K562 (cell line): ENCODE measurements around the gene PTP4A1. TPM values are rescaled to one million over a fixed set of nuclear protein-coding genes. Genes with fewer than 3 reads are reported as not detected.

ENCODE experiments used
- AFF4 ChIP-seq: sonication (generic); formaldehyde crosslinking; IDR thresholded peaks from 2 replicates; pipeline ENCODE4 v1.8.0; 2023; ENCODE audit warnings: mild to moderate bottlenecking, missing genetic modification reagents
- CBFB ChIP-seq: sonication (generic); formaldehyde crosslinking; IDR thresholded peaks from 2 replicates; pipeline ENCODE4 v1.4.0; 2020; ENCODE audit warnings: mild to moderate bottlenecking, missing genetic modification reagents
- CBX3 ChIP-seq, 2 experiments: IDR thresholded peaks; 1 replicate in 1 of 2; 2 replicates in 1 of 2; pipeline ENCODE4 v1.6.1; 2012; ENCODE audit warnings: inconsistent platforms in 2 of 2, low read length in 2 of 2, borderline replicate concordance in 1 of 2, control low read depth in 1 of 2
- CHAMP1 ChIP-seq: fragments of 450-650 bp; IDR thresholded peaks from 2 replicates; pipeline ENCODE4 v1.6.1; 2016; ENCODE audit warnings: mild to moderate bottlenecking
- E2F8 ChIP-seq: fragments of 450-650 bp; IDR thresholded peaks from 2 replicates; pipeline ENCODE4 v1.7.1; 2018; ENCODE audit warnings: mild to moderate bottlenecking, low read depth; ENCODE audit not compliant: partially characterized antibody
- FOXK1 ChIP-seq: sonication (generic); formaldehyde crosslinking; IDR thresholded peaks from 2 replicates; pipeline ENCODE4 v1.8.0; 2022; ENCODE audit warnings: missing genetic modification reagents, mild to moderate bottlenecking, borderline replicate concordance
- HCFC1 ChIP-seq: IDR thresholded peaks from 2 replicates; pipeline ENCODE4 v1.6.1; 2012; ENCODE audit warnings: low read depth, low read length, improper control_type of control experiment
- LEF1 ChIP-seq: fragments of 450-650 bp; IDR thresholded peaks from 2 replicates; pipeline ENCODE4 v1.6.1; 2016; ENCODE audit warnings: mild to moderate bottlenecking
- POLR2B ChIP-seq: fragments of 450-650 bp; IDR thresholded peaks from 2 replicates; pipeline ENCODE4 v1.6.1; 2018; ENCODE audit warnings: low read depth; ENCODE audit not compliant: partially characterized antibody
- SRSF1 ChIP-seq: fragments of 200-400 bp; formaldehyde crosslinking; IDR thresholded peaks from 2 replicates; pipeline ENCODE4 v1.6.1; 2017; ENCODE audit warnings: mild to moderate bottlenecking, low read depth, low read length, moderate library complexity
- ZNF165 ChIP-seq: fragments of 250-450 bp; sonication (Bioruptor Pico); IDR thresholded peaks from 2 replicates; pipeline ENCODE4 v1.4.0; 2020; ENCODE audit warnings: borderline replicate concordance
- ZNF639 ChIP-seq, 2 experiments: fragments of 200-800 bp in 1 of 2; sonication (Bioruptor generic) in 1 of 2; sonication (generic) in 1 of 2; formaldehyde crosslinking in 1 of 2; IDR thresholded peaks in 1 of 2; conservative IDR thresholded peaks in 1 of 2; 2 replicates each; pipeline versions ENCODE4 v1.5.0 to v1.6.1; 2016 to 2020; ENCODE audit warnings: missing compliant biosample characterization in 1 of 2, missing genetic modification characterization in 1 of 2, missing genetic modification reagents in 1 of 2
- polyA plus RNA-seq, 8 experiments: library from polyadenylated mRNA; depleted of rRNA in 4 of 8; stranded (reverse) in 5 of 8; unstranded in 3 of 8; fragments of >200 nt; fragmentation: Nextera tagmentation in 2 of 8; fragmentation: Illumina TruSeq in 1 of 8; extraction: Ambion mirVana in 2 of 8; extraction: Trizol in 1 of 8; gene quantifications; 2 replicates each; pipeline versions ENCODE4 v1.2.1 to v1.2.3, GENCODE V29; 2011 to 2014; ENCODE audit warnings: inconsistent platforms in 1 of 8, missing spikeins in 1 of 8
- total RNA-seq, 7 experiments: library from RNA; depleted of rRNA in 6 of 7; stranded (reverse); fragments of >200 nt in 6 of 7; fragmentation: Illumina TruSeq in 2 of 7; extraction: Trizol in 2 of 7; gene quantifications; 2 replicates each; pipeline versions ENCODE4 v1.2.1 to v1.2.3, GENCODE V29; 2011 to 2021; ENCODE audit warnings: low replicate concordance in 1 of 7
- TF ChIP-seq, protein P1 (sequence below): fragments of 250-450 bp; sonication (Bioruptor Pico); IDR thresholded peaks from 2 replicates; pipeline ENCODE4 v1.5.0; 2022; ENCODE audit warnings: mild to moderate bottlenecking

The PTP4A1 gene
- total and polyA plus RNA-seq, 9 of the 15 experiments (the other 6 are each of a cell fraction or from before 2014, with no cell fraction given): 3.7 to 67.5 (median 13.1) TPM

- TF ChIP-seq ZNF639 (CRISPR knock-in tag; conservative IDR thresholded peaks at IDR 0.05 in 1 of 2, IDR thresholded peaks at IDR 0.05 in 1 of 2): no peak
- TF ChIP-seq AFF4 (CRISPR knock-in tag): no peak
- no peak for TF ChIP-seq LEF1
- TF ChIP-seq ZNF165 (CRISPR knock-in tag): no peak
- TF ChIP-seq HCFC1: peak; percentile 38; the same call in 1 of the 2 replicates
- TF ChIP-seq FOXK1 (CRISPR knock-in tag): no peak
- TF ChIP-seq, protein P1, sequence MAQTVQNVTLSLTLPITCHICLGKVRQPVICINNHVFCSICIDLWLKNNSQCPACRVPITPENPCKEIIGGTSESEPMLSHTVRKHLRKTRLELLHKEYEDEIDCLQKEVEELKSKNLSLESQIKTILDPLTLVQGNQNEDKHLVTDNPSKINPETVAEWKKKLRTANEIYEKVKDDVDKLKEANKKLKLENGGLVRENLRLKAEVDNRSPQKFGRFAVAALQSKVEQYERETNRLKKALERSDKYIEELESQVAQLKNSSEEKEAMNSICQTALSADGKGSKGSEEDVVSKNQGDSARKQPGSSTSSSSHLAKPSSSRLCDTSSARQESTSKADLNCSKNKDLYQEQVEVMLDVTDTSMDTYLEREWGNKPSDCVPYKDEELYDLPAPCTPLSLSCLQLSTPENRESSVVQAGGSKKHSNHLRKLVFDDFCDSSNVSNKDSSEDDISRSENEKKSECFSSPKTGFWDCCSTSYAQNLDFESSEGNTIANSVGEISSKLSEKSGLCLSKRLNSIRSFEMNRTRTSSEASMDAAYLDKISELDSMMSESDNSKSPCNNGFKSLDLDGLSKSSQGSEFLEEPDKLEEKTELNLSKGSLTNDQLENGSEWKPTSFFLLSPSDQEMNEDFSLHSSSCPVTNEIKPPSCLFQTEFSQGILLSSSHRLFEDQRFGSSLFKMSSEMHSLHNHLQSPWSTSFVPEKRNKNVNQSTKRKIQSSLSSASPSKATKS (CRISPR knock-in tag): no peak
- TF ChIP-seq POLR2B: no peak
- TF ChIP-seq CHAMP1: peak; percentile 97
- peak in 1 of 2 experiments; percentile 62; a peak in 1 of 3 replicates for TF ChIP-seq CBX3 (IDR thresholded peaks at IDR 0.05; ENCODE audit: borderline replicate concordance in 1 of 2, low read length in 2 of 2)
- TF ChIP-seq CBFB: no peak
- peak; percentile 33 for TF ChIP-seq E2F8
- no peak for TF ChIP-seq SRSF1
These were observed 1.7 kb downstream of the PTP4A1 start (continued) for GRCh38 chr6:63573899-63574553.
